HEK293 (cell line): Measurements from ENCODE around the gene B4GALNT3.

Experiments
- CTCF ChIA-PET: fragments of 350-600 bp; formaldehyde crosslinking; extraction: SDS; loops from one replicate; lab custom pipeline; 2021; ENCODE audit warnings: antibody characterized with exemption; lab: Yijun Ruan, JAX
- POLR2A ChIA-PET: fragments of 300-600 bp; formaldehyde crosslinking; extraction: SDS; loops from one replicate; lab custom pipeline; 2020; ENCODE audit warnings: antibody characterized with exemption, inconsistent platforms; lab: Yijun Ruan, JAX
- H3K27ac ChIP-seq: fragments of 200-500 bp; sonication (Bioruptor generic); 2 replicates; pipeline ENCODE4 v1.5.1; 2014; ENCODE audit warnings: low read depth, low read length, control low read depth, inconsistent platforms; ENCODE audit errors: extremely low read depth
- H3K36me3 ChIP-seq, 2 experiments: fragments of 200-500 bp in 1 of 2; sonication (Bioruptor generic) in 1 of 2; 1 replicate in 1 of 2; 2 replicates in 1 of 2; pipeline ENCODE4 v1.5.1; 2014 to 2017; ENCODE audit warnings: inconsistent platforms in 2 of 2, low read length in 2 of 2; ENCODE audit not compliant: control insufficient read depth in 2 of 2, insufficient read depth in 1 of 2
- H3K4me1 ChIP-seq: fragments of 200-500 bp; sonication (Bioruptor generic); 2 replicates; pipeline ENCODE4 v1.5.1; 2014; ENCODE audit warnings: mild to moderate bottlenecking, low read length, inconsistent platforms; ENCODE audit not compliant: control insufficient read depth, insufficient read depth
- H3K4me3 ChIP-seq: 2 replicates; pipeline ENCODE4 v1.5.1; 2011; ENCODE audit warnings: low read depth, mild to moderate bottlenecking, control low read depth, low read length, moderate library complexity
- H3K9me3 ChIP-seq: fragments of 200-500 bp; sonication (Bioruptor generic); 2 replicates; pipeline ENCODE4 v1.5.1; 2014; ENCODE audit warnings: low read depth, low read length, inconsistent platforms; ENCODE audit not compliant: control insufficient read depth, insufficient read depth
- EGR2 ChIP-seq: fragments of 450-650 bp; formaldehyde crosslinking; IDR thresholded peaks from 2 replicates; pipeline ENCODE4 v1.5.1; 2016; ENCODE audit warnings: low read depth, missing biosample characterization, missing genetic modification characterization
- FEZF1 ChIP-seq: fragments of 450-650 bp; formaldehyde crosslinking; IDR thresholded peaks from 2 replicates; pipeline ENCODE4 v1.5.1; 2016; ENCODE audit warnings: missing biosample characterization, missing genetic modification characterization
- GFI1B ChIP-seq: fragments of 450-650 bp; formaldehyde crosslinking; IDR thresholded peaks from 2 replicates; pipeline ENCODE4 v1.5.1; 2016; ENCODE audit warnings: missing biosample characterization, missing genetic modification characterization
- GLIS1 ChIP-seq: fragments of 450-650 bp; formaldehyde crosslinking; IDR thresholded peaks from 2 replicates; pipeline ENCODE4 v1.5.1; 2016; ENCODE audit warnings: missing biosample characterization, missing genetic modification characterization
- KLF16 ChIP-seq: fragments of 450-650 bp; formaldehyde crosslinking; IDR thresholded peaks from 2 replicates; pipeline ENCODE4 v1.5.1; 2017; ENCODE audit warnings: missing biosample characterization, missing genetic modification characterization
- PRDM1 ChIP-seq: fragments of 450-650 bp; formaldehyde crosslinking; IDR thresholded peaks from 2 replicates; pipeline ENCODE4; 2016; ENCODE audit warnings: missing biosample characterization, missing genetic modification characterization
- WT1 ChIP-seq: fragments of 450-650 bp; formaldehyde crosslinking; IDR thresholded peaks from 2 replicates; pipeline ENCODE4 v1.5.1; 2016; ENCODE audit warnings: missing biosample characterization, missing genetic modification characterization
- ZBTB8A ChIP-seq: fragments of 450-650 bp; formaldehyde crosslinking; IDR thresholded peaks from 2 replicates; pipeline ENCODE4 v1.5.1; 2016; ENCODE audit warnings: missing biosample characterization, missing genetic modification characterization
- ZFHX2 ChIP-seq: fragments of 450-650 bp; formaldehyde crosslinking; conservative IDR thresholded peaks from 2 replicates; pipeline ENCODE4 v1.5.1; 2016; ENCODE audit warnings: missing biosample characterization, missing genetic modification characterization
- ZNF10 ChIP-seq: fragments of 450-650 bp; formaldehyde crosslinking; IDR thresholded peaks from 2 replicates; pipeline ENCODE4 v1.5.1; 2017; ENCODE audit warnings: missing biosample characterization, missing genetic modification characterization
- ZNF112 ChIP-seq: fragments of 450-650 bp; formaldehyde crosslinking; IDR thresholded peaks from 2 replicates; pipeline ENCODE4 v1.5.0; 2017; ENCODE audit warnings: missing biosample characterization, missing genetic modification characterization
- ZNF146 ChIP-seq: fragments of 450-650 bp; formaldehyde crosslinking; IDR thresholded peaks from 2 replicates; pipeline ENCODE4 v1.5.1; 2016; ENCODE audit warnings: missing biosample characterization, missing genetic modification characterization
- ZNF19 ChIP-seq: fragments of 450-650 bp; formaldehyde crosslinking; IDR thresholded peaks from 2 replicates; pipeline ENCODE4; 2016; ENCODE audit warnings: missing biosample characterization, missing genetic modification characterization, low read depth
- ZNF211 ChIP-seq: fragments of 450-650 bp; formaldehyde crosslinking; IDR thresholded peaks from 2 replicates; pipeline ENCODE4 v1.5.1; 2016; ENCODE audit warnings: low read depth, missing biosample characterization, missing genetic modification characterization
- ZNF394 ChIP-seq: fragments of 450-650 bp; formaldehyde crosslinking; IDR thresholded peaks from 2 replicates; pipeline ENCODE4 v1.5.1; 2016; ENCODE audit warnings: missing biosample characterization, missing genetic modification characterization, mild to moderate bottlenecking, moderate library complexity, borderline replicate concordance
- ZNF521 ChIP-seq: fragments of 450-650 bp; formaldehyde crosslinking; IDR thresholded peaks from 2 replicates; pipeline ENCODE4 v1.5.1; 2017; ENCODE audit warnings: missing biosample characterization, mild to moderate bottlenecking, missing genetic modification characterization
- ZNF621 ChIP-seq: fragments of 450-650 bp; formaldehyde crosslinking; IDR thresholded peaks from 2 replicates; pipeline ENCODE4 v1.5.1; 2017; ENCODE audit warnings: missing biosample characterization, missing genetic modification characterization
- ZNF677 ChIP-seq: fragments of 450-650 bp; IDR thresholded peaks from 2 replicates; pipeline ENCODE4 v1.5.0; 2018; ENCODE audit warnings: missing biosample characterization, mild to moderate bottlenecking, missing genetic modification characterization, moderate library complexity
- ZNF830 ChIP-seq: fragments of 450-650 bp; IDR thresholded peaks from 2 replicates; pipeline ENCODE4 v1.5.0; 2018; ENCODE audit warnings: missing biosample characterization, missing genetic modification characterization, low read depth, mild to moderate bottlenecking, moderate library complexity
- ZXDB ChIP-seq: fragments of 450-650 bp; formaldehyde crosslinking; IDR thresholded peaks from 2 replicates; pipeline ENCODE4 v1.5.1; 2016; ENCODE audit warnings: missing biosample characterization, missing genetic modification characterization
- TF ChIP-seq, protein P1 (sequence below): fragments of 450-650 bp; formaldehyde crosslinking; IDR thresholded peaks from 2 replicates; pipeline ENCODE4 v1.5.1; 2017; ENCODE audit warnings: missing biosample characterization, missing genetic modification characterization
- TF ChIP-seq, protein P2 (sequence below): IDR thresholded peaks from 2 replicates; pipeline ENCODE4 v1.6.1; 2011; ENCODE audit warnings: mild to moderate bottlenecking, low read depth, low read length, borderline replicate concordance
- TF ChIP-seq, protein P3 (sequence below): fragments of 450-650 bp; formaldehyde crosslinking; IDR thresholded peaks from 2 replicates; pipeline ENCODE4 v1.5.1; 2016; ENCODE audit warnings: missing biosample characterization, missing genetic modification characterization

B4GALNT3 gene

DNA sequence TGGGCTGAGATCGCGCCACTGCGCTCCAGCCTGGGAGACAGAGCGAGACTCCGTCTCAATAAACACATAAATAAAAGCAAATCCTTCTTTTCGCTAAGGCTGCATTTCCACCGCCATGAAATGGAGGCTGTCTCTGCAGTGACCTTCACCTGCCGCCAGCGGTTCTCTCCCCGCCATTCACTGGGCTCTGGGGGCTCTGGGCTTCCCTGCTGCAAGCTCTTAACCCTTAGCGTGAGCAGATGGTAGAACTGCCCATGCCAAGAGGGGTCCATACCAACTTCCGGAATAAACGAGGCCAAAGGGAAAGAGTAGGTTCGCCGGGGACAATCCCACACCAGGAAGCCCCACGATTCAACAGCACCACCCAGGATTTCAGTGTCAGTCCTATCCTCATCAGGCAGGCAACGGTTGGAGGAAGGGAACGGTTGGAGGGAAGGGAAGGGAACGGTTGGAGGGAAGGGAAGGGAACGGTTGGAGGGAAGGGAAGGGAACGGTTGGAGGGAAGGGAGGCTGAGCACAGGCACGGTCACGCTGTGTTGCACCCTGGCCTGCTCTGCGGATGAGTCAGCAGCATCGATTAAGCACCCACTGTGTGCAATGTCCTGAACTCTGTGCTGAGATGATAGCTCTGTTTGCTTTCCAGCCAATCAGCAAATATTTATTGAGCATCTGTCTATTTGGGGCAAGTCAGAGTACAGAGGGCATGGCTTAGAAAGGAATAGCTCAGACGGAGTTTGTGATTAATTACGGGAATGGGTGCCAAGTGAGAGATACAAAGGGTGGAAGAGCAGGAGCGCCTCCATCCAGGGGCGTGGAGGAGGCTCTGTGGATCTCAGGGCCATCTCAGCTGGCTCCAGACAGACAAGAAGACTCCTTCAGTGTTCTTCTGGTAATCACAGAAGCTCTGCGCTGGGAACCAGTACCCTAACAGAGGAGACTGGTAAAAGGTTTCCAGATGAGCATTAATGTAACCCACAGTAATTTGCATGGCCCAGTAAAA lies 125.6 kb downstream of the B4GALNT3 start:
- Histone ChIP-seq H3K9me3 (no peaks in the 10 kb centered on the region), H3K36me3 (no peaks in the 10 kb centered on the region), H3K4me3 (no peak overlapping the region), H3K27ac (no peak overlapping the region), H3K4me1 (no peaks in the 10 kb centered on the region)
- no peak for TF ChIP-seq ZBTB8A
- 0 out of 2 replicates have a peak, but pooled peaks have one; percentile 25 for TF ChIP-seq ZNF621 (tag by site-specific recombination)
- ChIA-PET CTCF (interaction anchor here (0.8 to 1.9 kb wide), 2 partner anchors 10 to 165 kb away, joined by 3 to 7 read pairs; no protein-coding TSS in a partner anchor), POLR2A (no interaction called here)

DNA sequence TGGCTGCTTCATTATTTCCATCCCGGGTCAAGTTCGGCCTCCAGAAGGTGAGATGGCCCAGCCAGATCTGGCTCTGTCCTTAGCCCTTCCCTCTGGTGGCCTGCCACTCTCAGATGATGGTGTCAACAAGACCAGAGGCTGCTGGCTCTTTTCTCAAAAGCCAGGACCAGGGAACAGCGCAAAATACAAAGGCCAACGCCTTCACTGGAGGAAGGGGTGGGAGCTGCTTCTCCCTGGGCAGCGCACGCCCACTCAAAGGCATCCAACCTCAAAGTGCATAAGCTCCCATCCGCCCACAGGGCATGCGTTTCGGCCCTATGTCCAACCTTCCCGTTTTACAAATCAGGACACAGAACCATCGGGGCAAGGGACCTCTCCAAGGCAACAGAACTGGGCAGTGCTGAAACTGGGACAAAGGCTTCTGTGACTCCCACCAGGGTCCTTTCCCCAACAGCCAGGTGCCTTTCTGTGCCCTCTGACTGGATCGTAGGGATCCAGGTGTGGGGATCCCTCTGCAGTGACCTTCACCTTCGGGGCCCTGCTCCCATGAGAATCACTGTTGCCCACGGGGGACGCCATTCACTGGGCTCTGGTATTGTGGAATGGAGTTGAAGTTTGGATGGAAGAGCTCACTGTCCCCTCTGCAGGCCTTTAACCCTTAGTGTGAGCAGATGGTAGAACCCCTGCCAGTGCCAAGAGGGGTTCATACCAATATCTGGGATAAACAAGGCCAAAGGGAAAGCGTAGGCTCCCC lies 126.8 kb downstream of the B4GALNT3 start:
- H3K4me1 ChIP-seq, result no peaks in the 10 kb centered on the region
- TF ChIP-seq ZNF521 (tag by site-specific recombination) (no peak), ZNF146 (tag by site-specific recombination) (no peak), ZFHX2 (tag by site-specific recombination) (peak; percentile 47; the same call in 1 of the 2 replicates), GFI1B (tag by site-specific recombination) (no peak), WT1 (tag by site-specific recombination) (no peak), EGR2 (tag by site-specific recombination) (peak; percentile 70), ZXDB (tag by site-specific recombination) (no peak), ZNF112 (no peak), ZNF394 (no peak)
- TF ChIP-seq, all 188 proteins: peak for 2
- no peak overlapping the region for H3K4me3 ChIP-seq
- POLR2A ChIA-PET, result no interaction called here
- H3K36me3 ChIP-seq, result no peaks in the 10 kb centered on the region
- no peak overlapping the region for H3K27ac ChIP-seq
- H3K9me3 ChIP-seq, result no peaks in the 10 kb centered on the region
- CTCF ChIA-PET, result interaction anchor here (0.8 to 1.9 kb wide), 2 partner anchors 11 to 164 kb away, joined by 3 to 7 read pairs; no protein-coding TSS in a partner anchor

DNA sequence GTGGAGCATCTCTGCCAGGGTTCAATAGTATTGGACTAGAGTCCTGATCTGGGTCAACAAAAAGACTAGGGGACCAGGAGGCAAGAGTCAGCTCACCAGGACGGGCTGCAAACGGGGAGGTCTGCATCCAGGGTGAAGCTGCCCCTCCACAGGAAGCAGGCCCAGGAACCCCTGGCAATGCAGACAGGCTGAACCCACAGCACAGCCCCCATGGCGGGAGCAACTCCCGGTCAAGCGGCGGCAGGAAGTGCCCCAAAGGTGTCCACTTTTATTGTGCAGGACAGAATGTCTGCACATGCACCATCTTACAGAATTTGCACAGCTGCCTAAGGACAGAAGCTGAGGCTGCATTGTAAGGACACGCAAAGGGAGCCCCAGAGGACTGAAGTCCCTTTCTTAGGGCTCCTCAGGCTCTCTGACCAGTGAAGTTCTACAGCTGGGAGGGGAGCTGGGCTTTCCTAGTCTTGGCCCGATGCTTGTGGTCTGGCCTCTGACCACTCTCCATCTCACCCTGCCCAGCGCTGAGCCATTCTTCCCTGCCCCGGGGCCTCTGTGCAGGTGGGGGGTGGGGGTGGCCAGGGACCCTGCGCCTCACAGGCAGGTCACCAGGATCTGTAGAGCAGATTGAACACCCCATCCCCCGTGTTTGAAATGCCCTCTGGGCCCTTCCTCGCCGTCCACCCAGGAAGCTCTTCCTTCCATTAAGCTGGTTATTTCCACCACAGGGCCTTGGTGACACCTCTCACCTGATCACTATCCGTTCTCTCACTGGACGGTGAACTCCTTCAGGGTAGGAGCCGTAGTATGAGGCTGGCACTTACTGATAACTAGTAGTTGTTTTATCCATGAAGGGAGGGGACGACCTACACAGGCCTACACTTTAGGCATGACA lies 127.6 kb downstream of the B4GALNT3 start:
- Histone ChIP-seq H3K4me3 (no peak overlapping the region), H3K27ac (no peak overlapping the region), H3K4me1 (no peaks in the 10 kb centered on the region), H3K9me3 (no peaks in the 10 kb centered on the region), H3K36me3 (no peaks in the 10 kb centered on the region)
- ChIA-PET POLR2A (no interaction called here), CTCF (no interaction called here)
- TF ChIP-seq ZNF19 (no peak), ZNF677 (tag by site-specific recombination) (no peak), KLF16 (tag by site-specific recombination) (no peak), ZNF830 (no peak), ZNF10 (tag by site-specific recombination) (no peak), PRDM1 (no peak), GLIS1 (tag by site-specific recombination) (no peak), ZNF211 (tag by site-specific recombination) (no peak), FEZF1 (tag by site-specific recombination) (no peak)
- TF ChIP-seq, protein P1, sequence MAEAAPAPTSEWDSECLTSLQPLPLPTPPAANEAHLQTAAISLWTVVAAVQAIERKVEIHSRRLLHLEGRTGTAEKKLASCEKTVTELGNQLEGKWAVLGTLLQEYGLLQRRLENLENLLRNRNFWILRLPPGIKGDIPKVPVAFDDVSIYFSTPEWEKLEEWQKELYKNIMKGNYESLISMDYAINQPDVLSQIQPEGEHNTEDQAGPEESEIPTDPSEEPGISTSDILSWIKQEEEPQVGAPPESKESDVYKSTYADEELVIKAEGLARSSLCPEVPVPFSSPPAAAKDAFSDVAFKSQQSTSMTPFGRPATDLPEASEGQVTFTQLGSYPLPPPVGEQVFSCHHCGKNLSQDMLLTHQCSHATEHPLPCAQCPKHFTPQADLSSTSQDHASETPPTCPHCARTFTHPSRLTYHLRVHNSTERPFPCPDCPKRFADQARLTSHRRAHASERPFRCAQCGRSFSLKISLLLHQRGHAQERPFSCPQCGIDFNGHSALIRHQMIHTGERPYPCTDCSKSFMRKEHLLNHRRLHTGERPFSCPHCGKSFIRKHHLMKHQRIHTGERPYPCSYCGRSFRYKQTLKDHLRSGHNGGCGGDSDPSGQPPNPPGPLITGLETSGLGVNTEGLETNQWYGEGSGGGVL (tag by site-specific recombination), result no peak
- TF ChIP-seq, protein P2, sequence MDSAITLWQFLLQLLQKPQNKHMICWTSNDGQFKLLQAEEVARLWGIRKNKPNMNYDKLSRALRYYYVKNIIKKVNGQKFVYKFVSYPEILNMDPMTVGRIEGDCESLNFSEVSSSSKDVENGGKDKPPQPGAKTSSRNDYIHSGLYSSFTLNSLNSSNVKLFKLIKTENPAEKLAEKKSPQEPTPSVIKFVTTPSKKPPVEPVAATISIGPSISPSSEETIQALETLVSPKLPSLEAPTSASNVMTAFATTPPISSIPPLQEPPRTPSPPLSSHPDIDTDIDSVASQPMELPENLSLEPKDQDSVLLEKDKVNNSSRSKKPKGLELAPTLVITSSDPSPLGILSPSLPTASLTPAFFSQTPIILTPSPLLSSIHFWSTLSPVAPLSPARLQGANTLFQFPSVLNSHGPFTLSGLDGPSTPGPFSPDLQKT, result no peak
- TF ChIP-seq, protein P3, sequence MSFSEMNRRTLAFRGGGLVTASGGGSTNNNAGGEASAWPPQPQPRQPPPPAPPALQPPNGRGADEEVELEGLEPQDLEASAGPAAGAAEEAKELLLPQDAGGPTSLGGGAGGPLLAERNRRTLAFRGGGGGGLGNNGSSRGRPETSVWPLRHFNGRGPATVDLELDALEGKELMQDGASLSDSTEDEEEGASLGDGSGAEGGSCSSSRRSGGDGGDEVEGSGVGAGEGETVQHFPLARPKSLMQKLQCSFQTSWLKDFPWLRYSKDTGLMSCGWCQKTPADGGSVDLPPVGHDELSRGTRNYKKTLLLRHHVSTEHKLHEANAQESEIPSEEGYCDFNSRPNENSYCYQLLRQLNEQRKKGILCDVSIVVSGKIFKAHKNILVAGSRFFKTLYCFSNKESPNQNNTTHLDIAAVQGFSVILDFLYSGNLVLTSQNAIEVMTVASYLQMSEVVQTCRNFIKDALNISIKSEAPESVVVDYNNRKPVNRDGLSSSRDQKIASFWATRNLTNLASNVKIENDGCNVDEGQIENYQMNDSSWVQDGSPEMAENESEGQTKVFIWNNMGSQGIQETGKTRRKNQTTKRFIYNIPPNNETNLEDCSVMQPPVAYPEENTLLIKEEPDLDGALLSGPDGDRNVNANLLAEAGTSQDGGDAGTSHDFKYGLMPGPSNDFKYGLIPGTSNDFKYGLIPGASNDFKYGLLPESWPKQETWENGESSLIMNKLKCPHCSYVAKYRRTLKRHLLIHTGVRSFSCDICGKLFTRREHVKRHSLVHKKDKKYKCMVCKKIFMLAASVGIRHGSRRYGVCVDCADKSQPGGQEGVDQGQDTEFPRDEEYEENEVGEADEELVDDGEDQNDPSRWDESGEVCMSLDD (tag by site-specific recombination), result no peak
